Adipocyte (in vitro differentiated cells): ENCODE results near the gene CLSTN2.

Experiments used
- DNase-seq: peaks from one replicate; pipeline ENCODE4 v3.0.0-alpha.2; 2015; ENCODE audit warnings: low read depth
- H3K27me3 ChIP-seq: replicated peaks from 2 replicates; pipeline ENCODE4 v1.7.0; 2013; ENCODE audit warnings: mild to moderate bottlenecking, low read length, moderate library complexity; ENCODE audit not compliant: control insufficient read depth, insufficient read depth
- H3K36me3 ChIP-seq: 2 replicates; pipeline ENCODE4 v1.7.0; 2013; ENCODE audit warnings: low read length, mild to moderate bottlenecking, moderate library complexity; ENCODE audit not compliant: control insufficient read depth, insufficient read depth, severe bottlenecking
- H3K4me1 ChIP-seq: 2 replicates; pipeline ENCODE4 v1.7.0; 2013; ENCODE audit warnings: mild to moderate bottlenecking, low read length, moderate library complexity; ENCODE audit not compliant: control insufficient read depth, insufficient read depth
- H3K4me3 ChIP-seq: 2 replicates; pipeline ENCODE4 v1.7.0; 2013; ENCODE audit warnings: mild to moderate bottlenecking, low read length, moderate library complexity
- H3K9ac ChIP-seq: 2 replicates; pipeline ENCODE4 v1.7.0; 2013; ENCODE audit warnings: mild to moderate bottlenecking, low read length, moderate library complexity
- H3K9me3 ChIP-seq: 2 replicates; pipeline ENCODE4 v1.7.0; 2013; ENCODE audit warnings: mild to moderate bottlenecking, low read length, moderate library complexity; ENCODE audit not compliant: control insufficient read depth

CLSTN2 gene

DNA sequence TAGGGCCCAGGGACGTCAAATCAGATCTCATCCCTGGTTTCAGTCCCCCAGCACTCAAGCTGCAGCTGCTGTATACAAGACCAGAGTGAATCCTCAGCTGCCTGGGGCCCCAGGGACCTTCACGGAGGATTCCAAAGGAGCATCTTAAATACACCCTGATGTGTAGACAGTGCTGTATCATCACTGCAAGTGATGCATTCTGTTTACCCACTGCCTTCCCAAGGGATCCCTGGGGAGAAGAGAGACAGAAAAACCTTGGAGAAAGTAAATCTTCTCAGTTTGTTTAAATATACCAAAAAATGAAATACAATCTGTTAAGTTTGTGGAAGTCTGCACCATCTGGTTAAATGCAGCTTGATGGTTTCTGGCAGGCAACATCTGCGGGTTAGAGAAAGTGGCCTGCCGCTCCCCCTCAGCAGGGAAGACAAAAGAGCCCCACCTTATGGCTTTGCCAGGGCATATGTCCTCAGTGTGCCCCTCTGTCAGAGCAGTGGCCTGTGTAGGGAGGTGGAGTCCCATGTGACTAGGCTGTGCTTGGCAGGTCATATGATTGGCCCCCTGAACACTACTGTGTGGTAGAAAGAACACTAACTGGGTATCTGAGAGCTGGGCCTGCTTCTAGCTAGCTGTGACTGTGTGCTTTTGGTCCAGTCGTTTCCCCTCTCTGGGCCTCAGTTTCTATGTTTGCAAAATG lies 520.7 kb downstream of the CLSTN2 start:
- H3K36me3 ChIP-seq = no peaks in the 10 kb centered on the region
- no peak overlapping the region for H3K4me3 ChIP-seq
- peaks cover 4% of the 10 kb centered on the region for H3K27me3 ChIP-seq
- no peaks in the 10 kb centered on the region for H3K4me1 ChIP-seq
- H3K9ac ChIP-seq = no peak overlapping the region
- no peak for DNase-seq
- no peaks in the 10 kb centered on the region for H3K9me3 ChIP-seq

- H3K9ac ChIP-seq = no peak overlapping the region
- no peak for DNase-seq
These were observed 522.0 kb downstream of the CLSTN2 start for GRCh38 chr3:140456974-140457373.

DNA sequence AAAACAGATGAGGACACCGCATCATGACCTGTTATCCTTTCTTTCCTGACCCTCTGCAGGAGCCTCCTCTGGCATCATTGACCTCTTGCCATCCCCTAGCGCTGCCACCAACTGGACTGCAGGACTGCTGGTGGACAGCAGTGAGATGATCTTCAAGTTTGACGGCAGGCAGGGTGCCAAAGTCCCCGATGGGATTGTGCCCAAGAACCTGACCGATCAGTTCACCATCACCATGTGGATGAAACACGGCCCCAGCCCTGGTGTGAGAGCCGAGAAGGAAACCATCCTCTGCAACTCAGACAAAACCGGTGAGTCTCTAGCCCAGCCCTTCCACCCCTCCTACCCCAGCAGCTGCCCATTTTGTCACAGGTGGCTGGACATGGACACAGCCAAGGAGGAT lies 524.5 kb downstream of the CLSTN2 start:
- DNase-seq = no peak
- Histone ChIP-seq H3K9ac (no peak overlapping the region), H3K4me3 (no peak overlapping the region), H3K27me3 (peaks cover 4% of the 10 kb centered on the region), H3K9me3 (no peaks in the 10 kb centered on the region), H3K36me3 (no peaks in the 10 kb centered on the region), H3K4me1 (no peaks in the 10 kb centered on the region)

More at GRCh38 chr3:140456974-140457373, 522.0 kb downstream of the CLSTN2 start:
- no peaks in the 10 kb centered on the region for H3K4me1 ChIP-seq
- peaks cover 4% of the 10 kb centered on the region for H3K27me3 ChIP-seq
- H3K9me3 ChIP-seq = no peaks in the 10 kb centered on the region
- H3K36me3 ChIP-seq = no peaks in the 10 kb centered on the region
- no peak overlapping the region for H3K4me3 ChIP-seq

DNA sequence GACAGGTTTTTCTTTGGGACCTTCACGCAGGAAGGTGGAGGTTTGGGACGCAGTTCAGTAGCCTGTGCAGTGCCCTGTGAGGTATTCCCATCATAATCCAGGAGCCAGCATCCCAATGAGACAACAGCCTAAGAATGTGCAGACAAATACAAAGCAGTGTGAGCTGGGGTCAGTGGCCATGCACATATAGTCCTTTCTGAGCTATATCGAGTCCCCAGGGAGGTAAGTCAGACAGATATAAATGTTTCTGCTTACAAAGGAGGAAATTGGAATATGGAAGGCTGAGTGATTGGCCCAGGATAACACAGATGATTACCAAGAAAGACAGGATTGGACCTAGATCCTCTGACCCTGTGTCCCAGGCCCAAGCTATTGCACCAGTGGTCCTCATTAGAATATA lies 526.3 kb downstream of the CLSTN2 start:
- no peaks in the 10 kb centered on the region for H3K9me3 ChIP-seq
- peaks cover 4% of the 10 kb centered on the region for H3K27me3 ChIP-seq
- DNase-seq = no peak

GRCh38 chr3:140463355-140463754 lies 528.4 kb downstream of the CLSTN2 start:
- DNase-seq = no peak
- Histone ChIP-seq H3K4me3 (no peak overlapping the region), H3K36me3 (no peaks in the 10 kb centered on the region), H3K4me1 (peaks cover 14% of the 10 kb centered on the region), H3K27me3 (peaks cover 4% of the 10 kb centered on the region), H3K9ac (no peak overlapping the region), H3K9me3 (no peaks in the 10 kb centered on the region)

More for the DNA sequence above, 526.3 kb downstream of the CLSTN2 start:
- no peaks in the 10 kb centered on the region for H3K36me3 ChIP-seq
- H3K4me1 ChIP-seq = no peaks in the 10 kb centered on the region
- H3K4me3 ChIP-seq = no peak overlapping the region
- H3K9ac ChIP-seq = no peak overlapping the region

DNA sequence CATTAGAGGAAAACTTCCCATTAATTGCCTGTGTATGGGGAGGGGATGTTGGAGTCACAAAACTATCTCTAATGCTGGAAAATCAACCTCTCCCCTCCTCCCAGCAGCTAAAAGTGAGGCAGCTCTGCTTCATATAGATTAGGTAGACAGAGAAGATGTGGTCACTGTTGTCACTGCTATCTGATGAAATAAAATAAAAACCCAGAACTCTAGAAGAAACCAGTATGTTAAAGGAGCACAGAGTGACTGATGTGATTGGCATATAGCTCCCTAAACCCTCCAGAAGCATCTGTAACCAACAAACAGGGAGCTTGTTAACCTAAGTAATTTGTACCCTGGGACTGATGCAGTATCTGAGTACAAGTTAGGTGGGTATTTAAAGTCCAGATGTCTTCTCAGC lies 531.0 kb downstream of the CLSTN2 start:
- Histone ChIP-seq H3K36me3 (no peaks in the 10 kb centered on the region), H3K4me3 (no peak overlapping the region), H3K9ac (no peak overlapping the region), H3K4me1 (peaks cover 25% of the 10 kb centered on the region), H3K27me3 (no peaks in the 10 kb centered on the region), H3K9me3 (no peaks in the 10 kb centered on the region)
- no peak for DNase-seq

DNA sequence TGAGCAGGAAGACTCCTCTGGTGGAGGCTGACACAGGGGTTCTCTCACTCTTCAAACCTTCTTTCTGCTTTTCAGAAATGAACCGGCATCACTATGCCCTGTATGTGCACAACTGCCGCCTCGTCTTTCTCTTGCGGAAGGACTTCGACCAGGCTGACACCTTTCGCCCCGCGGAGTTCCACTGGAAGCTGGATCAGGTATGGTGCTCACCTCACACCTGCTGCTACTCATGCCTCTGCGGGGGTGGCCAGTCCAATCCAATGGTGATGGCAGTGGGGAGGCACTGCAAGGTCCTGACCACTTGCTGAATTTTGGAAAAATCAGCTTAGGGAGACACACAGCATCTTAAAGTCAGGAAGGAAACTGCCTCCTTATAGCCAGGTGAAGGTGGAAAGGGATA lies 531.5 kb downstream of the CLSTN2 start:
- Histone ChIP-seq H3K4me3 (no peak overlapping the region), H3K27me3 (no peaks in the 10 kb centered on the region), H3K9ac (no peak overlapping the region), H3K36me3 (no peaks in the 10 kb centered on the region), H3K9me3 (no peaks in the 10 kb centered on the region), H3K4me1 (peaks cover 31% of the 10 kb centered on the region)
- no peak for DNase-seq

GRCh38 chr3:140467104-140467577 lies 532.2 kb downstream of the CLSTN2 start:
- Histone ChIP-seq H3K9ac (no peak overlapping the region), H3K9me3 (no peaks in the 10 kb centered on the region), H3K27me3 (no peaks in the 10 kb centered on the region), H3K36me3 (no peaks in the 10 kb centered on the region), H3K4me3 (no peak overlapping the region), H3K4me1 (peaks cover 31% of the 10 kb centered on the region)
- DNase-seq = peak; percentile 47

- peak; percentile 78 for DNase-seq
- no peak overlapping the region for H3K4me3 ChIP-seq
- no peak overlapping the region for H3K9ac ChIP-seq
- H3K9me3 ChIP-seq = no peaks in the 10 kb centered on the region
- H3K27me3 ChIP-seq = no peaks in the 10 kb centered on the region
- H3K36me3 ChIP-seq = no peaks in the 10 kb centered on the region
- peaks cover 31% of the 10 kb centered on the region for H3K4me1 ChIP-seq
These were observed 532.9 kb downstream of the CLSTN2 start for GRCh38 chr3:140467796-140468315.

- Histone ChIP-seq H3K4me1 (peaks cover 31% of the 10 kb centered on the region), H3K27me3 (no peaks in the 10 kb centered on the region), H3K9ac (no peak overlapping the region), H3K36me3 (no peaks in the 10 kb centered on the region), H3K9me3 (no peaks in the 10 kb centered on the region), H3K4me3 (no peak overlapping the region)
- DNase-seq = peak; percentile 45
These were observed 533.4 kb downstream of the CLSTN2 start for GRCh38 chr3:140468407-140468806.

DNA sequence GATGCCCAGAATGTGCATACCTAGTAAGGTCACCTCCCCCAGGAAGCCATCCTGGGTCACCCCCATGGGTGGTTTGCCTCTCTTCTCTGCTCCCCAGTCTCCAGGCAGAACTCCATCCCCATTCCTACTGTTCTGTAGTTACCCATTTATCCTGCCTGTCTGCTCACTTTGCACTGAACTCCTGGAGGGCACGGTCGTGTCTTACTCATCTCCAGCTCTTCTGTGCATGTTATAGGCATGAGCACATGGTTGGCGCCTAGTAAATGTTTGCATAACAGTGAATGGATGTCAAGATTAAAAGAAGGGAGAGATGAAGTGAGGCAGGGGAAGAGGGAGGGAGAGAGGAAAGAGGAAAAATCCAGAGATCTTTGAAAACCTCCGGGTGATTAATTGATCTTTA lies 534.5 kb downstream of the CLSTN2 start:
- Histone ChIP-seq H3K27me3 (no peaks in the 10 kb centered on the region), H3K4me1 (peaks cover 31% of the 10 kb centered on the region), H3K9me3 (no peaks in the 10 kb centered on the region), H3K36me3 (no peaks in the 10 kb centered on the region), H3K9ac (no peak overlapping the region), H3K4me3 (no peak overlapping the region)
- no peak for DNase-seq

DNA sequence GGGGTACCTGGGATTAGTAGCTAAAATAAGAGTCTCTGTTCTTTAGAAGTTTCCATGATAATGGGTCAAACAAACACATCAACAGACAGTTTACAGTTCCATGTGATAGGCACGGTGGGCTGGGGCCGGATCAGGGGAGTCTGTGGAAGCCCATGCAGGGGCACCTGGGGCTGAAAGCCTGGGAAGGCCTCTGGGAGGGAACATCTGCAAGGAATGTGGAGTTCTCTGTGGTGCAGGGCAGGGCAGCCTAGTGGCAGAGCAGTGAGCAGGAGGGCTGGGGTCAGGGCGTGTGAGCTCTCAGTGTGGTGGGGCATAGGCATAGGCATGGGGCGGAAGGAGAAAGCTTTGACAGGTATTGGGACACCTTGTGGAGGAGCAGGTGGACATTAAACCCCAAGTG lies 535.2 kb downstream of the CLSTN2 start:
- H3K4me1 ChIP-seq = peaks cover 31% of the 10 kb centered on the region

More for the DNA sequence above, 535.2 kb downstream of the CLSTN2 start:
- Histone ChIP-seq H3K27me3 (no peaks in the 10 kb centered on the region), H3K4me3 (no peak overlapping the region), H3K9ac (no peak overlapping the region), H3K9me3 (no peaks in the 10 kb centered on the region), H3K36me3 (no peaks in the 10 kb centered on the region)
- no peak for DNase-seq
